Naive thymus-derived CD4-positive, alpha-beta T cell (primary cell): ENCODE results near the gene NFATC2. TPM values are rescaled to one million over a fixed set of nuclear protein-coding genes. Genes with fewer than 3 reads are reported as not detected.

Experiments used
- ATAC-seq: fragments of 150-1000 bp; cut with Tn5 transposase; 2 replicates; pipeline ENCODE4 v1.10.0; 2021; ENCODE audit warnings: mild to moderate bottlenecking, moderate library complexity
- CTCF ChIA-PET: fragments of 350-600 bp; sonication (Branson Sonifier 250); formaldehyde crosslinking; loops from one replicate; lab custom pipeline; 2021; ENCODE audit warnings: antibody characterized with exemption; lab: Charles Lee
- POLR2A ChIA-PET: fragments of 350-600 bp; sonication (Branson Sonifier 250); formaldehyde crosslinking; loops from one replicate; lab custom pipeline; 2021; ENCODE audit warnings: antibody characterized with exemption, inconsistent platforms; lab: Charles Lee
- DNase-seq, 9 donors: peaks; one replicate each; pipeline versions ENCODE4 v3.0.0 to v3.0.0-alpha.2; 2020 to 2022; ENCODE audit warnings: mixed read lengths in 1 of 9
- H3K27ac ChIP-seq: one replicate; pipeline ENCODE4 v1.7.0; 2013; ENCODE audit warnings: mild to moderate bottlenecking, low read depth, low read length, moderate library complexity
- H3K27me3 ChIP-seq, 2 donors: one replicate each; pipeline ENCODE4 v1.7.0; 2013; ENCODE audit warnings: low read length in 2 of 2, mild to moderate bottlenecking in 2 of 2, moderate library complexity in 2 of 2; ENCODE audit not compliant: control insufficient read depth in 2 of 2, insufficient read depth in 2 of 2
- H3K36me3 ChIP-seq, 3 experiments: 1 replicate in 2 of 3; 2 replicates in 1 of 3; pipeline ENCODE4 v1.7.0; 2013; ENCODE audit warnings: low read length in 3 of 3, mild to moderate bottlenecking in 3 of 3, moderate library complexity in 1 of 3; ENCODE audit not compliant: insufficient read depth in 3 of 3, control insufficient read depth in 2 of 3
- H3K4me1 ChIP-seq, 2 donors: one replicate each; pipeline ENCODE4 v1.7.0; 2013; ENCODE audit warnings: low read length in 2 of 2, mild to moderate bottlenecking in 2 of 2, moderate library complexity in 1 of 2; ENCODE audit not compliant: control insufficient read depth in 2 of 2, insufficient read depth in 2 of 2
- H3K4me3 ChIP-seq: 2 replicates; pipeline ENCODE4 v1.7.0; 2013; ENCODE audit warnings: mild to moderate bottlenecking, low read length
- H3K9me3 ChIP-seq, 3 experiments: 1 replicate in 2 of 3; 2 replicates in 1 of 3; pipeline ENCODE4 v1.7.0; 2013; ENCODE audit warnings: low read length in 3 of 3; ENCODE audit not compliant: control insufficient read depth in 2 of 3
- H3K27ac Mint-ChIP-seq, 9 donors: one replicate each; pipeline ENCODE4 v1.8.0; 2020 to 2022; ENCODE audit warnings: mixed read lengths in 9 of 9, mild to moderate bottlenecking in 8 of 9, moderate library complexity in 5 of 9, inconsistent platforms in 2 of 9
- H3K27me3 Mint-ChIP-seq, 5 donors: one replicate each; pipeline ENCODE4 v1.8.0; 2021 to 2022; ENCODE audit warnings: mixed read lengths in 5 of 5, mild to moderate bottlenecking in 1 of 5
- H3K36me3 Mint-ChIP-seq, 5 donors: one replicate each; pipeline ENCODE4 v1.8.0; 2020 to 2022; ENCODE audit warnings: mixed read lengths in 5 of 5, mild to moderate bottlenecking in 3 of 5, inconsistent platforms in 1 of 5
- H3K4me1 Mint-ChIP-seq, 7 donors: one replicate each; pipeline ENCODE4 v1.8.0; 2020 to 2022; ENCODE audit warnings: mixed read lengths in 7 of 7, mild to moderate bottlenecking in 3 of 7, inconsistent platforms in 1 of 7
- H3K4me3 Mint-ChIP-seq, 10 donors: one replicate each; pipeline ENCODE4 v1.8.0; 2020 to 2022; ENCODE audit warnings: mild to moderate bottlenecking in 10 of 10, mixed read lengths in 10 of 10, moderate library complexity in 6 of 10, inconsistent platforms in 2 of 10
- H3K9me3 Mint-ChIP-seq, 11 donors: one replicate each; pipeline ENCODE4 v1.8.0; 2020 to 2022; ENCODE audit warnings: mixed read lengths in 11 of 11, mild to moderate bottlenecking in 4 of 11, inconsistent platforms in 1 of 11, moderate library complexity in 1 of 11
- intact Hi-C, 2 donors: fragments of 100-400 bp; cut with micrococcal nuclease; formaldehyde crosslinking; loops; one replicate each; pipeline ENCODE4 v1.15.1; 2023
- polyA plus RNA-seq, 2 donors: library from polyadenylated mRNA; unstranded; fragments of 300-500 nt; fragmentation: Illumina TruSeq; gene quantifications; one replicate each; pipeline ENCODE4 v1.2.3, GENCODE V29; 2021
- total RNA-seq, 6 experiments: library from RNA in 5 of 6; stranded (reverse) in 5 of 6; gene quantifications; 1 replicate in 5 of 6; 2 replicates in 1 of 6; pipeline ENCODE4 v1.2.3 and lab custom pipeline; 2021 to 2026

The NFATC2 gene
- total and polyA plus RNA-seq, 7 experiments from 2014 or later = 16.6 to 66.8 (median 42.6) TPM

- ATAC-seq = no peak
- no peaks in the 10 kb centered on the region for H3K27me3 ChIP-seq
- Mint-ChIP-seq H3K36me3 (peaks cover 21 to 57% (median 34%) of the 10 kb centered on the region in 5 donors), H3K9me3 (no peaks in the 10 kb centered on the region), H3K27me3 (no peaks in the 10 kb centered on the region), H3K27ac (peak overlapping the region in 7 of 9 donors; percentile 26 to 89 (median 46)), H3K4me3 (peak overlapping the region in 1 of 10 donors; percentile 11), H3K4me1 (peaks cover 49 to 87% (median 68%) of the 10 kb centered on the region in 7 donors)
- peaks cover 9 to 35% (median 20%) of the 10 kb centered on the region in 3 experiments for H3K36me3 ChIP-seq
- H3K27ac ChIP-seq = no peak overlapping the region
- intact Hi-C loops = no loop called here
- ChIA-PET POLR2A (interaction anchor here (0.7 to 1.2 kb wide), 2 partner anchors 14 to 17 kb away, joined by 3 read pairs; no protein-coding TSS in a partner anchor), CTCF (interaction anchor here (0.6 to 3.1 kb wide), 2 partner anchors 7 to 80 kb away, joined by 4 to 8 read pairs; no protein-coding TSS in a partner anchor)
- H3K4me1 ChIP-seq = peaks cover 39 to 43% of the 10 kb centered on the region in 2 donors
- no peak overlapping the region for H3K4me3 ChIP-seq
- no peak for DNase-seq
- H3K9me3 ChIP-seq = no peaks in the 10 kb centered on the region
Observed at GRCh38 chr20:51508780-51509179, 33.7 kb downstream of the NFATC2 start.

- Mint-ChIP-seq H3K27me3 (no peaks in the 10 kb centered on the region), H3K4me3 (peak overlapping the region in 1 of 10 donors; percentile 11), H3K27ac (peak overlapping the region in 3 of 9 donors; percentile 46 to 89 (median 84)), H3K36me3 (peaks cover 21 to 52% (median 34%) of the 10 kb centered on the region in 5 donors), H3K9me3 (no peaks in the 10 kb centered on the region), H3K4me1 (peaks cover 42 to 87% (median 63%) of the 10 kb centered on the region in 7 donors)
- ChIA-PET CTCF (no interaction called here), POLR2A (interaction anchor here (1.4 to 1.7 kb wide), 2 partner anchors 10 to 13 kb away, joined by 4 to 6 read pairs; no protein-coding TSS in a partner anchor)
- Histone ChIP-seq H3K4me1 (peaks cover 35 to 37% of the 10 kb centered on the region in 2 donors), H3K27me3 (no peaks in the 10 kb centered on the region), H3K4me3 (no peak overlapping the region), H3K27ac (no peak overlapping the region), H3K9me3 (no peaks in the 10 kb centered on the region), H3K36me3 (peaks cover 9 to 35% (median 20%) of the 10 kb centered on the region in 3 experiments)
- ATAC-seq (no peak), DNase-seq (no peak)
- intact Hi-C loops = no loop called here
Observed at GRCh38 chr20:51508158-51508557, 34.4 kb downstream of the NFATC2 start.

- Mint-ChIP-seq H3K27me3 (no peaks in the 10 kb centered on the region), H3K4me1 (peaks cover 41 to 87% (median 63%) of the 10 kb centered on the region in 7 donors), H3K36me3 (peaks cover 21 to 53% (median 34%) of the 10 kb centered on the region in 5 donors), H3K4me3 (no peak overlapping the region), H3K27ac (peak overlapping the region in 5 of 9 donors; percentile 20 to 63 (median 48)), H3K9me3 (no peaks in the 10 kb centered on the region)
- H3K27ac ChIP-seq = no peak overlapping the region
- CTCF ChIA-PET = no interaction called here
- no peak for ATAC-seq
- peaks cover 9 to 35% (median 20%) of the 10 kb centered on the region in 3 experiments for H3K36me3 ChIP-seq
- no peak overlapping the region for H3K4me3 ChIP-seq
- no peaks in the 10 kb centered on the region for H3K9me3 ChIP-seq
- H3K27me3 ChIP-seq = no peaks in the 10 kb centered on the region
- POLR2A ChIA-PET = interaction anchor here (1.4 to 1.7 kb wide), 3 partner anchors 9 to 87 kb away, joined by 3 to 6 read pairs (median 4); no protein-coding TSS in a partner anchor
- intact Hi-C loops = no loop called here
- peaks cover 28 to 30% of the 10 kb centered on the region in 2 donors for H3K4me1 ChIP-seq
- no peak for DNase-seq
Observed at GRCh38 chr20:51507216-51508036, 35.1 kb downstream of the NFATC2 start.

GRCh38 chr20:51506527-51507215 is 35.8 kb downstream of the NFATC2 start:
- no peak for ATAC-seq
- DNase-seq = no peak
- Histone ChIP-seq H3K27me3 (no peaks in the 10 kb centered on the region), H3K4me3 (no peak overlapping the region), H3K4me1 (peaks cover 20 to 22% of the 10 kb centered on the region in 2 donors), H3K27ac (no peak overlapping the region), H3K36me3 (peaks cover 9 to 35% (median 20%) of the 10 kb centered on the region in 3 experiments), H3K9me3 (no peaks in the 10 kb centered on the region)
- Mint-ChIP-seq H3K4me3 (no peak overlapping the region), H3K27me3 (no peaks in the 10 kb centered on the region), H3K4me1 (peaks cover 39 to 87% (median 63%) of the 10 kb centered on the region in 7 donors), H3K27ac (peak overlapping the region in 2 of 9 donors; percentile 15 to 28), H3K36me3 (peaks cover 13 to 45% (median 26%) of the 10 kb centered on the region in 5 donors), H3K9me3 (no peaks in the 10 kb centered on the region)
- ChIA-PET CTCF (no interaction called here), POLR2A (interaction anchor here (1.3 to 1.7 kb wide), 4 partner anchors 9 to 88 kb away, joined by 3 to 6 read pairs (median 5); partner anchors contain the start of gene NFATC2)
- intact Hi-C loops = no loop called here

- POLR2A ChIA-PET = interaction anchor here (1.3 kb wide), 1 partner anchor 37 kb away, joined by 6 read pairs; the partner anchor contains the start of gene NFATC2
- no peaks in the 10 kb centered on the region for H3K9me3 Mint-ChIP-seq
- H3K27ac Mint-ChIP-seq = peak overlapping the region in 2 of 9 donors; percentile 5
- DNase-seq (no peak), ATAC-seq (no peak)
- CTCF ChIA-PET = interaction anchor here (1.4 kb wide), 1 partner anchor 36 kb away, joined by 3 read pairs; no protein-coding TSS in a partner anchor
- H3K27me3 Mint-ChIP-seq = no peaks in the 10 kb centered on the region
- Histone ChIP-seq H3K27ac (no peak overlapping the region), H3K4me1 (peaks cover 23% of the 10 kb centered on the region in 2 donors), H3K9me3 (no peaks in the 10 kb centered on the region), H3K36me3 (peaks cover 9 to 35% (median 13%) of the 10 kb centered on the region in 3 experiments), H3K27me3 (no peaks in the 10 kb centered on the region), H3K4me3 (no peak overlapping the region)
- peaks cover 8 to 35% (median 16%) of the 10 kb centered on the region in 5 donors for H3K36me3 Mint-ChIP-seq
- intact Hi-C loops = no loop called here
- H3K4me3 Mint-ChIP-seq = no peak overlapping the region
- H3K4me1 Mint-ChIP-seq = peaks cover 35 to 87% (median 63%) of the 10 kb centered on the region in 7 donors
Observed at GRCh38 chr20:51505566-51505965, 37.0 kb downstream of the NFATC2 start.

- H3K4me3 Mint-ChIP-seq = peak overlapping the region in 1 of 10 donors; percentile 45
- CTCF ChIA-PET = no interaction called here
- H3K27ac Mint-ChIP-seq = peak overlapping the region; percentile 18 to 97 (median 62)
- Histone ChIP-seq H3K27ac (no peak overlapping the region), H3K9me3 (no peaks in the 10 kb centered on the region), H3K4me1 (peaks cover 29 to 35% of the 10 kb centered on the region in 2 donors), H3K27me3 (no peaks in the 10 kb centered on the region), H3K4me3 (no peak overlapping the region), H3K36me3 (peaks cover 5 to 25% (median 6%) of the 10 kb centered on the region in 3 experiments)
- DNase-seq (no peak), ATAC-seq (no peak)
- intact Hi-C loops = no loop called here
- peaks cover 37 to 89% (median 66%) of the 10 kb centered on the region in 7 donors for H3K4me1 Mint-ChIP-seq
- H3K9me3 Mint-ChIP-seq = peaks cover 0 to 3% (median 0%) of the 10 kb centered on the region in 11 donors
- peaks cover 0 to 31% (median 11%) of the 10 kb centered on the region in 5 donors for H3K36me3 Mint-ChIP-seq
- POLR2A ChIA-PET = interaction anchor here (7.5 kb wide), 1 partner anchor 10 kb away, joined by 74 read pairs; no protein-coding TSS in a partner anchor
- no peaks in the 10 kb centered on the region for H3K27me3 Mint-ChIP-seq
Observed at GRCh38 chr20:51503376-51503775, 39.1 kb downstream of the NFATC2 start.
